HEK293 (cell line): ENCODE results near the gene MCM7.

Source experiments
- CTCF ChIA-PET: fragments of 350-600 bp; formaldehyde crosslinking; extraction: SDS; loops from one replicate; lab custom pipeline; 2021; ENCODE audit warnings: antibody characterized with exemption; lab: Yijun Ruan, JAX
- POLR2A ChIA-PET: fragments of 300-600 bp; formaldehyde crosslinking; extraction: SDS; loops from one replicate; lab custom pipeline; 2020; ENCODE audit warnings: antibody characterized with exemption, inconsistent platforms; lab: Yijun Ruan, JAX
- H3K27ac ChIP-seq: fragments of 200-500 bp; sonication (Bioruptor generic); 2 replicates; pipeline ENCODE4 v1.5.1; 2014; ENCODE audit warnings: low read depth, low read length, control low read depth, inconsistent platforms; ENCODE audit errors: extremely low read depth
- H3K36me3 ChIP-seq, 2 experiments: fragments of 200-500 bp in 1 of 2; sonication (Bioruptor generic) in 1 of 2; 1 replicate in 1 of 2; 2 replicates in 1 of 2; pipeline ENCODE4 v1.5.1; 2014 to 2017; ENCODE audit warnings: inconsistent platforms in 2 of 2, low read length in 2 of 2; ENCODE audit not compliant: control insufficient read depth in 2 of 2, insufficient read depth in 1 of 2
- H3K4me1 ChIP-seq: fragments of 200-500 bp; sonication (Bioruptor generic); 2 replicates; pipeline ENCODE4 v1.5.1; 2014; ENCODE audit warnings: mild to moderate bottlenecking, low read length, inconsistent platforms; ENCODE audit not compliant: control insufficient read depth, insufficient read depth
- H3K4me3 ChIP-seq: 2 replicates; pipeline ENCODE4 v1.5.1; 2011; ENCODE audit warnings: low read depth, mild to moderate bottlenecking, control low read depth, low read length, moderate library complexity
- H3K9me3 ChIP-seq: fragments of 200-500 bp; sonication (Bioruptor generic); 2 replicates; pipeline ENCODE4 v1.5.1; 2014; ENCODE audit warnings: low read depth, low read length, inconsistent platforms; ENCODE audit not compliant: control insufficient read depth, insufficient read depth
- BCL11B ChIP-seq: fragments of 450-650 bp; formaldehyde crosslinking; IDR thresholded peaks from 2 replicates; pipeline ENCODE4 v1.5.1; 2016; ENCODE audit warnings: low read depth, missing biosample characterization, missing genetic modification characterization
- HOXC10 ChIP-seq: sonication (generic); formaldehyde crosslinking; IDR thresholded peaks from 2 replicates; pipeline ENCODE4 v1.8.1; 2023; ENCODE audit warnings: mild to moderate bottlenecking, missing genetic modification reagents
- PRDM1 ChIP-seq: fragments of 450-650 bp; formaldehyde crosslinking; IDR thresholded peaks from 2 replicates; pipeline ENCODE4; 2016; ENCODE audit warnings: missing biosample characterization, missing genetic modification characterization
- ZBTB1 ChIP-seq: fragments of 450-650 bp; formaldehyde crosslinking; IDR thresholded peaks from 2 replicates; pipeline ENCODE4 v1.5.1; 2016; ENCODE audit warnings: missing biosample characterization, missing genetic modification characterization
- ZBTB48 ChIP-seq: fragments of 450-650 bp; formaldehyde crosslinking; IDR thresholded peaks from 2 replicates; pipeline ENCODE4 v1.5.1; 2016; ENCODE audit warnings: missing biosample characterization, missing genetic modification characterization
- ZFP3 ChIP-seq: fragments of 450-650 bp; formaldehyde crosslinking; IDR thresholded peaks from 2 replicates; pipeline ENCODE4 v1.5.1; 2016; ENCODE audit warnings: low read depth, missing biosample characterization, missing genetic modification characterization
- ZNF138 ChIP-seq: fragments of 450-650 bp; formaldehyde crosslinking; IDR thresholded peaks from 2 replicates; pipeline ENCODE4 v1.5.1; 2016; ENCODE audit warnings: missing biosample characterization, missing genetic modification characterization, borderline replicate concordance
- ZNF140 ChIP-seq: fragments of 450-650 bp; formaldehyde crosslinking; IDR thresholded peaks from 2 replicates; pipeline ENCODE4 v1.5.1; 2016; ENCODE audit warnings: missing biosample characterization, missing genetic modification characterization
- ZNF155 ChIP-seq: fragments of 450-650 bp; formaldehyde crosslinking; IDR thresholded peaks from 2 replicates; pipeline ENCODE4 v1.5.1; 2016; ENCODE audit warnings: missing biosample characterization, missing genetic modification characterization
- ZNF19 ChIP-seq: fragments of 450-650 bp; formaldehyde crosslinking; IDR thresholded peaks from 2 replicates; pipeline ENCODE4; 2016; ENCODE audit warnings: missing biosample characterization, missing genetic modification characterization, low read depth
- ZNF223 ChIP-seq: fragments of 450-650 bp; formaldehyde crosslinking; IDR thresholded peaks from 2 replicates; pipeline ENCODE4 v1.5.1; 2016; ENCODE audit warnings: missing biosample characterization, missing genetic modification characterization
- ZNF239 ChIP-seq: fragments of 450-650 bp; formaldehyde crosslinking; IDR thresholded peaks from 2 replicates; pipeline ENCODE4 v1.5.1; 2016; ENCODE audit warnings: missing biosample characterization, missing genetic modification characterization
- ZNF354C ChIP-seq: fragments of 450-650 bp; formaldehyde crosslinking; IDR thresholded peaks from 2 replicates; pipeline ENCODE4 v1.5.1; 2016; ENCODE audit warnings: missing biosample characterization, missing genetic modification characterization, low read depth, borderline replicate concordance
- ZNF473 ChIP-seq: fragments of 450-650 bp; formaldehyde crosslinking; IDR thresholded peaks from 2 replicates; pipeline ENCODE4 v1.5.1; 2017; ENCODE audit warnings: missing biosample characterization, missing genetic modification characterization
- ZNF571 ChIP-seq: fragments of 450-650 bp; formaldehyde crosslinking; IDR thresholded peaks from 2 replicates; pipeline ENCODE4 v1.5.0; 2017; ENCODE audit warnings: missing biosample characterization, missing genetic modification characterization
- ZNF596 ChIP-seq: fragments of 450-650 bp; IDR thresholded peaks from 2 replicates; pipeline ENCODE4 v1.5.0; 2018; ENCODE audit warnings: missing biosample characterization, mild to moderate bottlenecking, missing genetic modification characterization, moderate library complexity
- ZNF610 ChIP-seq: fragments of 450-650 bp; formaldehyde crosslinking; IDR thresholded peaks from 2 replicates; pipeline ENCODE4 v1.5.1; 2016; ENCODE audit warnings: missing biosample characterization, missing genetic modification characterization, borderline replicate concordance
- ZNF624 ChIP-seq: fragments of 450-650 bp; formaldehyde crosslinking; IDR thresholded peaks from 2 replicates; pipeline ENCODE4 v1.5.1; 2017; ENCODE audit warnings: missing biosample characterization, missing genetic modification characterization
- ZNF701 ChIP-seq: fragments of 450-650 bp; formaldehyde crosslinking; IDR thresholded peaks from 2 replicates; pipeline ENCODE4 v1.5.1; 2016; ENCODE audit warnings: missing biosample characterization, missing genetic modification characterization
- ZXDB ChIP-seq: fragments of 450-650 bp; formaldehyde crosslinking; IDR thresholded peaks from 2 replicates; pipeline ENCODE4 v1.5.1; 2016; ENCODE audit warnings: missing biosample characterization, missing genetic modification characterization
- TF ChIP-seq, protein P1 (sequence below): fragments of 450-650 bp; formaldehyde crosslinking; IDR thresholded peaks from 2 replicates; pipeline ENCODE4 v1.5.1; 2017; ENCODE audit warnings: missing biosample characterization, missing genetic modification characterization
- TF ChIP-seq, protein P2 (sequence below): fragments of 450-650 bp; formaldehyde crosslinking; IDR thresholded peaks from 2 replicates; pipeline ENCODE4 v1.5.1; 2016; ENCODE audit warnings: missing biosample characterization, missing genetic modification characterization
- TF ChIP-seq, protein P3 (sequence below): fragments of 450-650 bp; formaldehyde crosslinking; IDR thresholded peaks from 2 replicates; pipeline ENCODE4 v1.5.1; 2016; ENCODE audit warnings: missing biosample characterization, missing genetic modification characterization
- TF ChIP-seq, protein P4 (sequence below): fragments of 450-650 bp; formaldehyde crosslinking; IDR thresholded peaks from 2 replicates; pipeline ENCODE4 v1.5.1; 2016; ENCODE audit warnings: missing biosample characterization, missing genetic modification characterization
- TF ChIP-seq, protein P5 (sequence below): fragments of 450-650 bp; formaldehyde crosslinking; IDR thresholded peaks from 2 replicates; pipeline ENCODE4 v1.5.1; 2016; ENCODE audit warnings: missing biosample characterization, missing genetic modification characterization

MCM7 gene

DNA sequence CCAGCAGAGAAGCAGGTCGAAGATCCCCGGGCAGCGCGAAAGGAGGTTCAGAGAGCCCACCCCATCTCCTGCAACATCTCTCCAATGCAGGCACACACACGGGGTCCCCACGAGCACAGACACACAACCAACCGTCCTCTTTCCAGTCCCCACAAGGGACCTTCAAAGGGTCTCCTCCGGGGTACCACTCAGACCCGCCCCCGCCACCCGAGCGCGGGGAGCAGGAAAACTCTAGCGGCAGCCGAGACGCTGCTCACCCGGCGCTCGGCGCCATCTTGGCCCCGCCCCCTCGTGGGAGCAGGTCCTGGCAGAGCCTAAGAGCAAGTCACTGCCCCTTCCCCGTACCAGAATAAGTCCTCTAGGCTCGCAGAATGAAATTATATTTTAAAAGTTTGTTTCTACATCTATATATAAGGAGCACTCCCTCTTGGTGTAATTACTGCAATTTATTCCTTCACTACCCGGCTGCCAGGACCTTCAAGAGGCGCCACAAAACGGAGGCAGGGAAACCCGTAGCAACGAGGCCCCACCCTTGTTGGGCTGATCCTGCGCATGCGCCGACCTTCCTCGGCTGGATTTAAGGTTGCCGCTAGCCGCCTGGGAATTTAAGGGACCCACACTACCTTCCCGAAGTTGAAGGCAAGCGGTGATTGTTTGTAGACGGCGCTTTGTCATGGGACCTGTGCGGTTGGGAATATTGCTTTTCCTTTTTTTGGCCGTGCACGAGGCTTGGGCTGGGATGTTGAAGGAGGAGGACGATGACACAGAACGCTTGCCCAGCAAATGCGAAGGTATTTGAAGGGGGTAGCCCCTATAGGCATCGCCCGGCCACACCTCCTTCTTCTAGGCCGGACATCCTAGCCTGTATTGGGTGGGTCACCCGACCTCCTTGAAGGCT is 18.1 kb upstream of the MCM7 start, which contains the start of the genes CNPY4 and TAF6 (continued):
- TF ChIP-seq BCL11B (tag by site-specific recombination) (no peak), ZNF223 (no peak), ZNF138 (no peak), ZNF354C (tag by site-specific recombination) (no peak), ZNF624 (no peak), ZXDB (peak; percentile 100), ZNF239 (tag by site-specific recombination) (no peak), ZNF701 (tag by site-specific recombination) (no peak), ZNF140 (tag by site-specific recombination) (no peak), ZNF610 (0 out of 2 replicates have a peak, but pooled peaks have one; percentile 43), HOXC10 (CRISPR knock-in tag) (no peak), ZFP3 (tag by site-specific recombination) (no peak)
- TF ChIP-seq, protein P1, sequence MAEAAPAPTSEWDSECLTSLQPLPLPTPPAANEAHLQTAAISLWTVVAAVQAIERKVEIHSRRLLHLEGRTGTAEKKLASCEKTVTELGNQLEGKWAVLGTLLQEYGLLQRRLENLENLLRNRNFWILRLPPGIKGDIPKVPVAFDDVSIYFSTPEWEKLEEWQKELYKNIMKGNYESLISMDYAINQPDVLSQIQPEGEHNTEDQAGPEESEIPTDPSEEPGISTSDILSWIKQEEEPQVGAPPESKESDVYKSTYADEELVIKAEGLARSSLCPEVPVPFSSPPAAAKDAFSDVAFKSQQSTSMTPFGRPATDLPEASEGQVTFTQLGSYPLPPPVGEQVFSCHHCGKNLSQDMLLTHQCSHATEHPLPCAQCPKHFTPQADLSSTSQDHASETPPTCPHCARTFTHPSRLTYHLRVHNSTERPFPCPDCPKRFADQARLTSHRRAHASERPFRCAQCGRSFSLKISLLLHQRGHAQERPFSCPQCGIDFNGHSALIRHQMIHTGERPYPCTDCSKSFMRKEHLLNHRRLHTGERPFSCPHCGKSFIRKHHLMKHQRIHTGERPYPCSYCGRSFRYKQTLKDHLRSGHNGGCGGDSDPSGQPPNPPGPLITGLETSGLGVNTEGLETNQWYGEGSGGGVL (tag by site-specific recombination), result no peak
- TF ChIP-seq, protein P2, sequence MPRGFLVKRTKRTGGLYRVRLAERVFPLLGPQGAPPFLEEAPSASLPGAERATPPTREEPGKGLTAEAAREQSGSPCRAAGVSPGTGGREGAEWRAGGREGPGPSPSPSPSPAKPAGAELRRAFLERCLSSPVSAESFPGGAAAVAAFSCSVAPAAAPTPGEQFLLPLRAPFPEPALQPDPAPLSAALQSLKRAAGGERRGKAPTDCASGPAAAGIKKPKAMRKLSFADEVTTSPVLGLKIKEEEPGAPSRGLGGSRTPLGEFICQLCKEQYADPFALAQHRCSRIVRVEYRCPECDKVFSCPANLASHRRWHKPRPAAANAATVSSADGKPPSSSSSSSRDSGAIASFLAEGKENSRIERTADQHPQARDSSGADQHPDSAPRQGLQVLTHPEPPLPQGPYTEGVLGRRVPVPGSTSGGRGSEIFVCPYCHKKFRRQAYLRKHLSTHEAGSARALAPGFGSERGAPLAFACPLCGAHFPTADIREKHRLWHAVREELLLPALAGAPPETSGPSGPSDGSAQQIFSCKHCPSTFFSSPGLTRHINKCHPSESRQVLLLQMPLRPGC (tag by site-specific recombination), result no peak

DNA sequence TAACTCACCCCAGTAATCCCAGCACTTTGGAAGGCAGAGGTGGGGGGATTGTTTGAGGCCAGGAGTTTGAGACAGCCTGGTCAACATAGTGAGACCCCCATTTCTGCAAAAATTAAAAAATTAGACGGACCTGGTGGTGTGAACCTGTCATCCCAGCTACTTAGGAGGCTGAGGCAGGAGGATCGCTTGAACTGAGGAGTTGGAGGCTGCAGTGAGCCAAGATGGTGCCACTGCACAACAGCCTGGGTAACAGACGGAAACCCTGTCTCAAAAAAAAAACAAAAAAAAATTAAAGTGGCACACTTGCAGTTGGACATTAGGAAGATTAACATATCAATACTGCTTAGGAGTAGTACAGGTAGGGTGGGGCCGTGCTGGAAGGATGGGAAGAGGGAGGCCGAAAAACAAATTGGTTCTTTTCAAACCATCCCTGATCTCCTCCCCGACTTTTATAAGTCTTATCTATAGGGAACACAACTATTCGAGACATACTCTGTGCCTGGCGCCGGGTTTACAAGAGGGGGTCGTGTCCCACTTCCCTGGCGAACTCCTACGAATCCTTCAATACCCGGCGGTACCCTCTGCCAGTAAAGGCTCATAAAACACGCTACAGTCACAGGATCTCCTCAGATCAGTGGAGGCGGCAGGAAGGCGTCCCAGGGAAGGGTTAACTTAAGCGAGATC is 17.3 kb upstream of the MCM7 start:
- peaks cover 0 to 14% of the 10 kb centered on the region in 2 experiments; a peak in 2 of 3 replicates for H3K36me3 ChIP-seq
- CTCF ChIA-PET, result interaction anchor here (1.4 kb wide), 1 partner anchor 14 kb away, joined by 3 read pairs; no protein-coding TSS in a partner anchor
- peak overlapping the region; percentile 87 for H3K27ac ChIP-seq
- peak overlapping the region; percentile 90 for H3K4me3 ChIP-seq
- H3K4me1 ChIP-seq, result peaks cover 3% of the 10 kb centered on the region; the same call in 1 of the 2 replicates
- no peaks in the 10 kb centered on the region for H3K9me3 ChIP-seq
- POLR2A ChIA-PET, result no interaction called here
- TF ChIP-seq ZBTB1 (no peak), ZNF19 (no peak), ZNF571 (tag by site-specific recombination) (no peak), PRDM1 (tag by site-specific recombination) (no peak), ZNF155 (no peak), ZNF473 (tag by site-specific recombination) (no peak), ZBTB48 (tag by site-specific recombination) (0 out of 2 replicates have a peak, but pooled peaks have one; percentile 78), ZNF596 (tag by site-specific recombination) (no peak)
- TF ChIP-seq, protein P3, sequence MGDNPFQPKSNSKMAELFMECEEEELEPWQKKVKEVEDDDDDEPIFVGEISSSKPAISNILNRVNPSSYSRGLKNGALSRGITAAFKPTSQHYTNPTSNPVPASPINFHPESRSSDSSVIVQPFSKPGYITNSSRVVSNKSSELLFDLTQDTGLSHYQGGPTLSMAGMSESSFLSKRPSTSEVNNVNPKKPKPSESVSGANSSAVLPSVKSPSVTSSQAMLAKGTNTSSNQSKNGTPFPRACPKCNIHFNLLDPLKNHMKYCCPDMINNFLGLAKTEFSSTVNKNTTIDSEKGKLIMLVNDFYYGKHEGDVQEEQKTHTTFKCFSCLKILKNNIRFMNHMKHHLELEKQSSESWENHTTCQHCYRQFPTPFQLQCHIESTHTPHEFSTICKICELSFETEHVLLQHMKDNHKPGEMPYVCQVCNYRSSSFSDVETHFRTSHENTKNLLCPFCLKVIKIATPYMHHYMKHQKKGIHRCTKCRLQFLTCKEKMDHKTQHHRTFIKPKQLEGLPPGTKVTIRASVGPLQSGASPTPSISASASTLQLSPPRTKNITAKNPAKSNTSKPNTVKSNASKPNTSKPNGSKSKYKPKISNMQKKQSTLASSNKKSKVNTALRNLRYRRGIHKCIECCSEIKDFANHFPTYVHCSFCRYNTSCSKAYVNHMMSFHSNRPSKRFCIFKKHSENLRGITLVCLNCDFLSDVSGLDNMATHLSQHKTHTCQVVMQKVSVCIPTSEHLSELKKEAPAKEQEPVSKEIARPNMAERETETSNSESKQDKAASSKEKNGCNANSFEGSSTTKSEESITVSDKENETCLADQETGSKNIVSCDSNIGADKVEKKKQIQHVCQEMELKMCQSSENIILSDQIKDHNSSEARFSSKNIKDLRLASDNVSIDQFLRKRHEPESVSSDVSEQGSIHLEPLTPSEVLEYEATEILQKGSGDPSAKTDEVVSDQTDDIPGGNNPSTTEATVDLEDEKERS (tag by site-specific recombination), result no peak
- TF ChIP-seq, protein P4, sequence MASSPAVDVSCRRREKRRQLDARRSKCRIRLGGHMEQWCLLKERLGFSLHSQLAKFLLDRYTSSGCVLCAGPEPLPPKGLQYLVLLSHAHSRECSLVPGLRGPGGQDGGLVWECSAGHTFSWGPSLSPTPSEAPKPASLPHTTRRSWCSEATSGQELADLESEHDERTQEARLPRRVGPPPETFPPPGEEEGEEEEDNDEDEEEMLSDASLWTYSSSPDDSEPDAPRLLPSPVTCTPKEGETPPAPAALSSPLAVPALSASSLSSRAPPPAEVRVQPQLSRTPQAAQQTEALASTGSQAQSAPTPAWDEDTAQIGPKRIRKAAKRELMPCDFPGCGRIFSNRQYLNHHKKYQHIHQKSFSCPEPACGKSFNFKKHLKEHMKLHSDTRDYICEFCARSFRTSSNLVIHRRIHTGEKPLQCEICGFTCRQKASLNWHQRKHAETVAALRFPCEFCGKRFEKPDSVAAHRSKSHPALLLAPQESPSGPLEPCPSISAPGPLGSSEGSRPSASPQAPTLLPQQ (tag by site-specific recombination), result peak; percentile 67; the same call in 1 of the 2 replicates
- TF ChIP-seq, protein P5, sequence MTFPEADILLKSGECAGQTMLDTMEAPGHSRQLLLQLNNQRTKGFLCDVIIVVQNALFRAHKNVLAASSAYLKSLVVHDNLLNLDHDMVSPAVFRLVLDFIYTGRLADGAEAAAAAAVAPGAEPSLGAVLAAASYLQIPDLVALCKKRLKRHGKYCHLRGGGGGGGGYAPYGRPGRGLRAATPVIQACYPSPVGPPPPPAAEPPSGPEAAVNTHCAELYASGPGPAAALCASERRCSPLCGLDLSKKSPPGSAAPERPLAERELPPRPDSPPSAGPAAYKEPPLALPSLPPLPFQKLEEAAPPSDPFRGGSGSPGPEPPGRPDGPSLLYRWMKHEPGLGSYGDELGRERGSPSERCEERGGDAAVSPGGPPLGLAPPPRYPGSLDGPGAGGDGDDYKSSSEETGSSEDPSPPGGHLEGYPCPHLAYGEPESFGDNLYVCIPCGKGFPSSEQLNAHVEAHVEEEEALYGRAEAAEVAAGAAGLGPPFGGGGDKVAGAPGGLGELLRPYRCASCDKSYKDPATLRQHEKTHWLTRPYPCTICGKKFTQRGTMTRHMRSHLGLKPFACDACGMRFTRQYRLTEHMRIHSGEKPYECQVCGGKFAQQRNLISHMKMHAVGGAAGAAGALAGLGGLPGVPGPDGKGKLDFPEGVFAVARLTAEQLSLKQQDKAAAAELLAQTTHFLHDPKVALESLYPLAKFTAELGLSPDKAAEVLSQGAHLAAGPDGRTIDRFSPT (tag by site-specific recombination), result peak; percentile 55; the same call in 1 of the 2 replicates
